ENCODE measurements around the gene WDFY4. TPM values are rescaled to one million over a fixed set of nuclear protein-coding genes. Genes with fewer than 3 reads are reported as not detected.

Gene WDFY4
- total and polyA plus RNA-seq, 9 of the 15 experiments (the other 6 are each of a cell fraction or from before 2014, with no cell fraction given), result 0.01 to 0.02 (median 0.01) TPM; not detected in 6

DNA sequence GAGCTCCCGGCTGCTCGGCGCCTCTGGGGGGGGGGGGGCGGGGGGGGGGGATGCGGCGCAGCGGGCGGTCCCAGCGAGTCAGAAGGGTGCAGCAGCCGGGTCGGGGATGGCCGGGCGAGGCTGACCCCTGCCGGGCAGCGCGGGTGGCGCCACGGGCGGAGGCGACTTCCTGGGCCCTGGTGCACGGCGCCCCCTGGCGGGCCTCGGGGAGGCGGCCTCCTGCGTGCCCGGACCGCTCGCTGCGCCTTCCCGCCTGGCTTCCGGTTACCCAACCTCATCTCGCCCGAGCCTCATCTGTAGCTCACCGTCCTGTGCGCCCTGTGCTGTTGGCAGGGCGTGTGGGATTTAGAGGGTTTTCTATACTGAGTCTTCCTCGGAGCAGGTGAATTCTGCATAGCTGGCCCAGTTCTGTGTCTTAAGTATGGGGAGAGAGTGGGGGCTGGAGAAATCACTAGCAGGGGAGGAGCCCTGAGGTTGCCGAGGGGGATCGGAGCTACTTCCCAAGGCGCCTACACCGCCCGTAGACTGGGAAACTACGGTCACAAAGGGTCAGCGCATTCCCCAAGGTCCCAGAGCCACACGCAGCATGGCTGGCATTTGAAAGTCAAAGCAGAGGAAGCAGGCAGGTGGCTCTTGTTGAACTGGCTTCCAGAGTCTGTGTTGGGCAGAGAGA lies 28.3 kb upstream of the WDFY4 start (continued):
- TF ChIP-seq, protein P1, sequence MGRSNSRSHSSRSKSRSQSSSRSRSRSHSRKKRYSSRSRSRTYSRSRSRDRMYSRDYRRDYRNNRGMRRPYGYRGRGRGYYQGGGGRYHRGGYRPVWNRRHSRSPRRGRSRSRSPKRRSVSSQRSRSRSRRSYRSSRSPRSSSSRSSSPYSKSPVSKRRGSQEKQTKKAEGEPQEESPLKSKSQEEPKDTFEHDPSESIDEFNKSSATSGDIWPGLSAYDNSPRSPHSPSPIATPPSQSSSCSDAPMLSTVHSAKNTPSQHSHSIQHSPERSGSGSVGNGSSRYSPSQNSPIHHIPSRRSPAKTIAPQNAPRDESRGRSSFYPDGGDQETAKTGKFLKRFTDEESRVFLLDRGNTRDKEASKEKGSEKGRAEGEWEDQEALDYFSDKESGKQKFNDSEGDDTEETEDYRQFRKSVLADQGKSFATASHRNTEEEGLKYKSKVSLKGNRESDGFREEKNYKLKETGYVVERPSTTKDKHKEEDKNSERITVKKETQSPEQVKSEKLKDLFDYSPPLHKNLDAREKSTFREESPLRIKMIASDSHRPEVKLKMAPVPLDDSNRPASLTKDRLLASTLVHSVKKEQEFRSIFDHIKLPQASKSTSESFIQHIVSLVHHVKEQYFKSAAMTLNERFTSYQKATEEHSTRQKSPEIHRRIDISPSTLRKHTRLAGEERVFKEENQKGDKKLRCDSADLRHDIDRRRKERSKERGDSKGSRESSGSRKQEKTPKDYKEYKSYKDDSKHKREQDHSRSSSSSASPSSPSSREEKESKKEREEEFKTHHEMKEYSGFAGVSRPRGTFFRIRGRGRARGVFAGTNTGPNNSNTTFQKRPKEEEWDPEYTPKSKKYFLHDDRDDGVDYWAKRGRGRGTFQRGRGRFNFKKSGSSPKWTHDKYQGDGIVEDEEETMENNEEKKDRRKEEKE (IDR thresholded peaks at IDR 0.05; ENCODE audit: borderline replicate concordance in 1 of 2, control insufficient read depth in 1 of 2, low read depth in 2 of 2, low read length in 1 of 2), result 0 out of 4 replicates have a peak, but pooled peaks of 1 of the 2 experiments have one; percentile 57
- TF ChIP-seq BRD9 (IDR thresholded peaks at IDR 0.05; ENCODE audit: low read depth, partially characterized antibody) (no peak), ZNF24 (IDR thresholded peaks at IDR 0.05) (peak; percentile 69; the same call in 1 of the 2 replicates), ASH1L (IDR thresholded peaks at IDR 0.05; ENCODE audit: borderline replicate concordance, low read depth, partially characterized antibody) (no peak), EWSR1 (IDR thresholded peaks at IDR 0.05; ENCODE audit: borderline replicate concordance, low read depth, partially characterized antibody) (no peak), MEF2A (IDR thresholded peaks at IDR 0.05; ENCODE audit: control insufficient read depth, low read depth, low read length) (no peak), ZNF274 (IDR thresholded peaks at IDR 0.05; ENCODE audit: borderline replicate concordance, low read depth, low read length) (no peak), ZNF780A (CRISPR knock-in tag; IDR thresholded peaks at IDR 0.05) (no peak), MCM2 (IDR thresholded peaks at IDR 0.05; ENCODE audit: low read depth) (no peak), SLC30A9 (CRISPR knock-in tag; IDR thresholded peaks at IDR 0.05) (no peak), RBM25 (IDR thresholded peaks at IDR 0.05; ENCODE audit: low read depth, low read length, severe bottlenecking) (peak; percentile 75)
- TF ChIP-seq, protein P2, sequence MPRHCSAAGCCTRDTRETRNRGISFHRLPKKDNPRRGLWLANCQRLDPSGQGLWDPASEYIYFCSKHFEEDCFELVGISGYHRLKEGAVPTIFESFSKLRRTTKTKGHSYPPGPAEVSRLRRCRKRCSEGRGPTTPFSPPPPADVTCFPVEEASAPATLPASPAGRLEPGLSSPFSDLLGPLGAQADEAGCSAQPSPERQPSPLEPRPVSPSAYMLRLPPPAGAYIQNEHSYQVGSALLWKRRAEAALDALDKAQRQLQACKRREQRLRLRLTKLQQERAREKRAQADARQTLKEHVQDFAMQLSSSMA (CRISPR knock-in tag; IDR thresholded peaks at IDR 0.05), result no peak
- TF ChIP-seq, protein P3, sequence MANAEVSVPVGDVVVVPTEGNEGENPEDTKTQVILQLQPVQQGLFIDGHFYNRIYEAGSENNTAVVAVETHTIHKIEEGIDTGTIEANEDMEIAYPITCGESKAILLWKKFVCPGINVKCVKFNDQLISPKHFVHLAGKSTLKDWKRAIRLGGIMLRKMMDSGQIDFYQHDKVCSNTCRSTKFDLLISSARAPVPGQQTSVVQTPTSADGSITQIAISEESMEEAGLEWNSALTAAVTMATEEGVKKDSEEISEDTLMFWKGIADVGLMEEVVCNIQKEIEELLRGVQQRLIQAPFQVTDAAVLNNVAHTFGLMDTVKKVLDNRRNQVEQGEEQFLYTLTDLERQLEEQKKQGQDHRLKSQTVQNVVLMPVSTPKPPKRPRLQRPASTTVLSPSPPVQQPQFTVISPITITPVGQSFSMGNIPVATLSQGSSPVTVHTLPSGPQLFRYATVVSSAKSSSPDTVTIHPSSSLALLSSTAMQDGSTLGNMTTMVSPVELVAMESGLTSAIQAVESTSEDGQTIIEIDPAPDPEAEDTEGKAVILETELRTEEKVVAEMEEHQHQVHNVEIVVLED (CRISPR knock-in tag; IDR thresholded peaks at IDR 0.05), result 0 out of 2 replicates have a peak, but pooled peaks have one; percentile 34
